D721Med (cell line): Measurements from ENCODE around the gene RNF5.
"Not testable (repeated sequence)": the region's sequence is repeated elsewhere in the genome, so short reads cannot be mapped to it uniquely, and the experiment has no call there.

Source experiments
- DNase-seq: peaks from one replicate; pipeline ENCODE4 v3.0.0; 2011; ENCODE audit warnings: low spot score; ENCODE audit not compliant: insufficient read length
- FAIRE-seq: peaks from 2 replicates; lab custom pipeline; 2011; peaks lifted over from hg19 to GRCh38; lab: Jason Lieb, UNC
- TF ChIP-seq, protein P1 (sequence below): IDR thresholded peaks from 2 replicates; pipeline ENCODE4 v1.5.1; 2012; ENCODE audit warnings: mild to moderate bottlenecking, control low read depth; ENCODE audit not compliant: insufficient read depth; ENCODE audit errors: missing control alignments

RNF5 gene

DNA sequence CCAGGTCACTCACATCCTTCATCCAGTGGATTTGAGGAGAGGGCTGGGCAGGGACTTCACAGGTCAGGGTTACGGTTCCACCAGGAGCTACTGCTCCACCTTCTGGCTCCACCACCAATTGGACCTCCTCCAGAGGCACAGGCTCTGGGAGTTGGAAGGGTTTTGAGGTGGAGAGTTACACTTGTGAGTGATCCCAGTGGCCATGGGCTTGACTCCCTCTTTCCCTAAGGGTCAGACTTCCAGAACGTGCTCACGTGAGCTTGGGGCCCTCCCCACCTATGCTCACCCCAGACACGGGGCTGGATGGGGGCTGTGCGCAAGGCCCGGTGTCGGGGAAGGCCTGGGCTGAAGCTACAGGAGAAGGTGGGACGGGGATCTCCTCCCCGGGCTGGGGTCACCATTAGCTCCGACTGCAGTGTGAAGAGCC, 4.4 kb downstream of the RNF5 start:
- FAIRE-seq (no peak), DNase-seq (no peak)
- TF ChIP-seq, protein P1, sequence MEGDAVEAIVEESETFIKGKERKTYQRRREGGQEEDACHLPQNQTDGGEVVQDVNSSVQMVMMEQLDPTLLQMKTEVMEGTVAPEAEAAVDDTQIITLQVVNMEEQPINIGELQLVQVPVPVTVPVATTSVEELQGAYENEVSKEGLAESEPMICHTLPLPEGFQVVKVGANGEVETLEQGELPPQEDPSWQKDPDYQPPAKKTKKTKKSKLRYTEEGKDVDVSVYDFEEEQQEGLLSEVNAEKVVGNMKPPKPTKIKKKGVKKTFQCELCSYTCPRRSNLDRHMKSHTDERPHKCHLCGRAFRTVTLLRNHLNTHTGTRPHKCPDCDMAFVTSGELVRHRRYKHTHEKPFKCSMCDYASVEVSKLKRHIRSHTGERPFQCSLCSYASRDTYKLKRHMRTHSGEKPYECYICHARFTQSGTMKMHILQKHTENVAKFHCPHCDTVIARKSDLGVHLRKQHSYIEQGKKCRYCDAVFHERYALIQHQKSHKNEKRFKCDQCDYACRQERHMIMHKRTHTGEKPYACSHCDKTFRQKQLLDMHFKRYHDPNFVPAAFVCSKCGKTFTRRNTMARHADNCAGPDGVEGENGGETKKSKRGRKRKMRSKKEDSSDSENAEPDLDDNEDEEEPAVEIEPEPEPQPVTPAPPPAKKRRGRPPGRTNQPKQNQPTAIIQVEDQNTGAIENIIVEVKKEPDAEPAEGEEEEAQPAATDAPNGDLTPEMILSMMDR: no peak

DNA sequence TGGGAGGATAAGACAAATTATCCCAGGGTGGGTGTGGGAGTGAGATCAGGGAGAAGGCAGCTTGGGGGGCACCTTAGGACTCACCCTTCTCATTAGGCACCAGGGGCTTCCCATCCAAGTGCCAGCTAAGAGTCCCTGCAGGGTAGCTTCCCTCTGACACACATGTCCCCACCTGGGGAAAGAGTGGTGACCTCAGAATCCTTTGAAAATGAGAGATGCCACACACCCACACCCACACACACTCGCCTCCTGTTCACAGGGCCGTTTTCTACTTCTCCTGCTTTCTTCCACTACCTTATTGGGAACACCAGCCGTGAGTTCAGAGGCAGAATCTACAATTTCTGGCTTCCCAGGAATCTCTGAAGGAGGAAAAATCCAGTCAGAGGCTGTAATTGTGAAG, 4.8 kb downstream of the RNF5 start:
- no peak for DNase-seq
- no peak for FAIRE-seq
- TF ChIP-seq, protein P1: no peak

DNA sequence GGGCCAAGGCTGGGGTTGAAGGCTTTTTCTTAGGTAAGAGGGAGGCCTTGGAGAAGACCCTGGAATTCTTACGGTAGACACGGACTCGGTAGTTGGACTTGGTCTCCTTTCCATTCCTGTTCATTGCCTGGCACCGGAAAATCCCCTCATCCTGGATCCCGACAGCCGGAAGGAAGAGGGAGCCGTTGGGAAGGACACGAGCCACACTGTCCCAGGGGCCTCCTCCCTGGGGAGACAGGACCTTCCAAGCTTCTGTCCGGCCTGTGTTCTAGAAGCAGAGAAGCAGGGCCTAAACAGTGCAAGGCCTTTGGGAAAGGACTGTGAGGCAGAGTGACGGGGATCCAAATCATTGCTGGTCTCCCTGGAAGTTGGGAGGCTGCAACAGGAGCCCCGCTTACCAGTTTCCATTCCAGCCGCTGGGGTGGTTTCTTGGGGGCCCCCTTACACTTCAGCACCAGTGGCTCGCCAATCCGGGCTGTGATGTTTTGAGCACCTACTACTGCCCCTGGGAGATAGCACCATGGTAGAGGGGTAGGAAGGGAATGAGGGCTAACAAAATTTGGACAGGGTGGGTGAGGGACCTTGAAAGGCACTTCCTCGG, 5.4 kb downstream of the RNF5 start:
- DNase-seq (no peak), FAIRE-seq (no peak)
- TF ChIP-seq, protein P1: no peak

DNA sequence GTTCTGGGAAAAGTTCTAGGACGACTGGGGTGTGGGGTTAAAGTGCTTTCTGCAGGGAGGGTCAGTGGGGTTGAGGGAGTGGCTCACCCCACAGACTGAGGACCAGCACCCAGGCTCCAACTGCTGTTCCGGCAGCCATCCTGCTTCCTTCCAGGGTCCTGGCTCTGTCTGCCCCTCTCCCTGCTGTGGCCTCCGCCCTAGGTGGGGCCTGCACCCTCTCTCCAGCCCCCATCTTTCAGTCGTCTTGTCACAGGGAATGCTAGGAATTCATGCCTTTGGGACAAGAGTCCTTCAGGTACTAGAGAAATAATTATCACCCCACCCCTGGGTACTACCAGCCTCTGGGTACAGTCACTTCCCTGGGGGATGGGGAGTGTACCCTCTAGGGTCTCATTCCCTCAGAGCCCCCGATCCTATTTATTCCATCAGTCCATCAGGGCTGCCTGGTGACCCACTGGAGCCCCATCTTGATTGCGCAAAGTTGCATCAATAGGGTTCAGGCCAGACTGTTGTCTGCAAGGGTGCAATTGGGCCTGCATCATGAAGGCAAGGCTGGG, 6.0 kb downstream of the RNF5 start, which contains the start of gene AGER:
Gene AGER (minus strand): TSS at position 170 of the 557 bp plus-strand sequence. CDS start 31 bp downstream, at position 139.
- no peak for DNase-seq
- no peak for FAIRE-seq

DNA sequence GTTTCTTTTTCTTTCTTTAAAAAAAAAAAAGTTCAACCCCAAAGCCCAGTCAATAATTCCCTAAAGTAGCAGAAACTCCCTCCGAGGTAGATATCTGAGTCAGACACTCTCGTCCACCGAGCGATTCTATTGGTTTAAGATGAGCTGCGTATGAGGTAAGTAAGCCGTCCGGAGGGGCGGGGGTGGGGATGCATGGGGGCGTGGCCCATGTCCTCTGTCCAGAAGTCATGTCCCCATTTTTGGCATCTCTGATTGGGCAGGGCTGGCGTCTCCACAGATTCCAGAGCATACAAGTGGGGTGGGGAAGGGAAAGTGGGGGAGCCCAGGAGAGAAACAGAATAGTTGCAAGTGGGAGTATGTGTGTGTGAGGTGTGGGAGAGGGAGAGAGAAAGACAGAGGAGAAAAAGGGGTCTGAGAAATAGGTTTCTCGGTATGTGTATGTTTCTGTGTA, 7.5 kb downstream of the RNF5 start:
- not testable (repeated sequence) for FAIRE-seq, DNase-seq

More for the DNA sequence above, 6.0 kb downstream of the RNF5 start, which contains the start of gene AGER:
- TF ChIP-seq, protein P1: no peak

DNA sequence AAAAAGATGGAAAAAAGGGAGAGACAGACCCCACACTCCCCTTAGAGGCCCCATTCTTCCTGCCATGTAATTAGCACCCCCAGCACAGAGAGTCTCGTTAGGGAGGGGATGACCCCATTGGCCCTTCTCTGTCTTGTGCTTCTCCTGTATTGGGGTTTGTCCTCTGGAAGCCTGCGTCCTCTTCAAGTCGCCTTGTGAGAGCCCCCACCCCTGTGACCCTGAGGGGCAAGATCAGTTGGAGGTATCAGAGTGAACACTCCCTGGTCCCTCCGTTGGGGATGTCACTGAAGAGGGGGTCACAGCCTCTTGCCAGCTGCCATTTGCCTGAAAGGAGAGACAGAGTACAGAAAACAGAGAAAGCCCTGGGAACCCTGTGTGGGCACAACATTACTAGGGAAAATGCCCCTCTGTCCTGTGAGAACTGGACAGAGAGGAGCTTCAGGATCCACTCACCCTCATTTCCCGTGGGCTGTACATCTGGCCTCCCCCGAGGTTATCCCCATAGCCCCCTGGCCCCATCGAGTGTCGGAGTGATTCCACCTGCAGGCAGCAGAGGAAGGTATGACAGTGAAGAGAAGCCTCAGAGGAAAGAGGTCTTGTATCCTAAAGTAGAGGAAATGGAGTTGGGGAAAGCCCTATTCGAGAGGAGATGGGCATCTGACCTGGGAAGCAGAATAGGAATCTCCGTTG, 8.1 kb downstream of the RNF5 start:
- DNase-seq, FAIRE-seq: not testable (repeated sequence)

DNA sequence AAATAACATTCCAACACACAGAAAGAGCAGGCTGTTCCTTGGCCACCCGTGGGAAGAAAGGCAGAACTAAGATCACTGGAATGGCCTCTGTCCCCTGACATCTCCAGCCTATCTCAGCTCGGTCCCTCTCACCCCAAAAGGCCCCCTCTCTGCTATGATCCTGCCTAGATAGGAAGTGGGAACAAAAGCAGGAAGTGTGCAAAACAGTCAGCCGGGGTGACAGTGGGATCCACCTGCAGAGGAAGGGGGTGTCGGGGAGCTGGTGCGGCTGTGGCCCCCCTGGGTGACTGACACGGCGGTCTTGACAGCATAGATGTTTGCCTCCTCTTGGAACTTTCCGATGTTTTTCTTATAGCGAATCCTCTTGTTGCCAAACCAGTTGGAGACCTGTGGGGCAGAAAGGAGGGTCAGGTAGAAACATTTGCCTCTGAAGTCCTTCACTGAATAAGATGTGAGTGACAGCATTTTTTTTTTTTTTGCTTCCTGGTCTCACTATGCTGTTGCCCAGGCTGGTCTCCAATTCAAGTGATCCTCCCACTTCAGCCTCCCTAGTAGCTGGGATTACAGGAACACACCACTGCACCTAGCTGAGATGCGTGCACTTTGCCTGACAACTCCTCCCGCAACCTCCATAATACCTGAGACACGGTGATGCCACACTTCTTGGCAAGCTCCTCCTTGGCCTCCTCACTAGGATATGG, 9.0 kb downstream of the RNF5 start:
- DNase-seq (no peak), FAIRE-seq (no peak)

DNA sequence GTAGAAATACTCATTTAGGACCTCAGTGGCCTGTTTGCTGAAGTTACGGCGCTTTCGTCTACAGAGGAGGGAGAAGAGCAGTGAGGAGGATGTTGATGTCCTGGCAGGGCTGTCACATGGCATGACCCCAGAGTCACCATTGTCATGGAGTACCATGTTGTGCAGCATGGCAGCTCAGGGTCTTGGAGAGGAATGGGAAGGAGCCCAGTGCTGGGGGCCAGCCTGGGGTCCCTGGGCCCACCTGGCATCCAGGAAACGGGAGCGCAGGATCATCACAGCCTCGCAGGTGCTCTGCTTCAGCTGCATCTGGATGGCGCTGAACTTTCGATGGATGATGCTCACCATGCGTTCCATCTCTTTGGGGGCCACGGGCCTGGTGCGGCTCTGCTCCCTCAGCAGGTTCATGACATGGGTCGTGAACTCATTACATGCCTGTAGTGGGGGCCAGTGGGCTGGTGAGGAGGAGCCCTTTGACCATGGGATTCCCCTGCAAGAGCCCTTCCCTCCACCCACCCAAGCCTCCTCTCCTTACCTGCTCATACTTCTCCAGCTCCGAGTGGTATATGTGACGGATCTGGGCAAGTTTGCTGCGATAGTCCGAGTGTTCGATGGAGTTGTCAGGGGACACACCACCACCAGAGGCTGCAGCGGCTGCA, 9.6 kb downstream of the RNF5 start:
- DNase-seq, FAIRE-seq: not testable (repeated sequence)

More for the DNA sequence above, 9.0 kb downstream of the RNF5 start:
- TF ChIP-seq, protein P1: no peak
